HUES64 (cell line): ENCODE measurements around the gene ZNF398.

ENCODE experiments used
- H3K27ac ChIP-seq: 2 replicates; pipeline ENCODE4 v1.7.0; 2013; ENCODE audit warnings: low read depth, low read length, inconsistent platforms
- H3K27me3 ChIP-seq: 2 replicates; pipeline ENCODE4 v1.6.1; 2013; ENCODE audit warnings: mild to moderate bottlenecking, low read length; ENCODE audit not compliant: insufficient read depth
- H3K36me3 ChIP-seq: 2 replicates; pipeline ENCODE4 v1.6.1; 2013; ENCODE audit warnings: mild to moderate bottlenecking, low read length; ENCODE audit not compliant: insufficient read depth
- H3K4me1 ChIP-seq: 2 replicates; pipeline ENCODE4 v1.6.1; 2013; ENCODE audit warnings: mild to moderate bottlenecking, low read length, moderate library complexity; ENCODE audit not compliant: insufficient read depth
- H3K4me3 ChIP-seq: 2 replicates; pipeline ENCODE4 v1.5.1; 2013; ENCODE audit warnings: mild to moderate bottlenecking, low read length, moderate library complexity
- H3K9ac ChIP-seq: 2 replicates; pipeline ENCODE4 v1.6.1; 2013; ENCODE audit warnings: mild to moderate bottlenecking, low read depth, low read length
- H3K9me3 ChIP-seq: 2 replicates; pipeline ENCODE4 v1.6.1; 2013; ENCODE audit warnings: low read depth, low read length; ENCODE audit not compliant: insufficient read depth
- WGBS: fragments of 150-250, 120-280 bp; methylation state at CpG from one replicate; pipeline ENCODE4 v1.1.7; 2013; ENCODE audit warnings: missing lambda C conversion rate; 5-methylcytosine and 5-hydroxymethylcytosine counted together

Gene ZNF398

DNA sequence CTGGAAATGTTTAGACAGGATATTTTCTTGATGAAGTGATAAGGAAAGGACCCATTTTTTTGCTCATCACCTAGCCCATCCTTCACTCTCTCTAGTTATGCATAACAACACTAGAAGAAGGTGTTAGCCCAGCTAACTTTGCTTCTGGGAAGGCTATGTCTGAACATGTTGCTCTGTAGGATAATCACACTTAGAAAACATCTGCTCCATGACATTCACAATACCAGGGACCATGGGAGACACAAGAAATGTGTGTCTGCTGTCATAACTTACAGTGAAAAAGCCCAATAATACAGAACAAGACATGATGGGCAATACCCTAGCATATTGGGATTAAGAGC, 34.2 kb downstream of the ZNF398 start:
- Histone ChIP-seq H3K27ac (no peak overlapping the region), H3K9me3 (no peaks in the 10 kb centered on the region), H3K9ac (no peak overlapping the region), H3K36me3 (peaks cover 62% of the 10 kb centered on the region), H3K4me1 (no peaks in the 10 kb centered on the region), H3K4me3 (no peak overlapping the region), H3K27me3 (no peaks in the 10 kb centered on the region)

DNA sequence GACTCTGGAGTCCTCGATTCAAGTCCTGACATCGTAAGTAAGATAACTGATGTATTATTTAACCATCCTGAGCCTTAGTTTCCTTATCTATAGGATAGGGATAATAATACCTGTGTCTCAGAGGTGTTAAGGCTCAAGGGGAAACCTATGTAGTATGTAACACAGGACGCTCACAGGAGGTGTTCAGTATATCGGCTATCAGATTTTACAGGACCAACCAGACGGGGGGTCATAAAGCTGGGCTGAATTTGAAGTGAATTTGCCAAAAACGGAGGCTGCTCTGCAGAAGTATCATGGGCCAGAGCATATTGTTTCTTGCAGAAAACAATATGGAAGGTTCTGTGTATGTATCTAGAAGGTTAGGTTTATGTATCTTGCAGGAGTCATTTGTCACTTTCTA, 37.0 kb downstream of the ZNF398 start:
- no peak overlapping the region for H3K9ac ChIP-seq
- H3K27me3 ChIP-seq, result no peaks in the 10 kb centered on the region
- no peaks in the 10 kb centered on the region for H3K4me1 ChIP-seq
- no peak overlapping the region for H3K27ac ChIP-seq
- no peak overlapping the region for H3K4me3 ChIP-seq
- no peaks in the 10 kb centered on the region for H3K9me3 ChIP-seq
- peaks cover 34% of the 10 kb centered on the region for H3K36me3 ChIP-seq
- WGBS, result 94% methylated on average over 4 of the region's 6 CpGs

DNA sequence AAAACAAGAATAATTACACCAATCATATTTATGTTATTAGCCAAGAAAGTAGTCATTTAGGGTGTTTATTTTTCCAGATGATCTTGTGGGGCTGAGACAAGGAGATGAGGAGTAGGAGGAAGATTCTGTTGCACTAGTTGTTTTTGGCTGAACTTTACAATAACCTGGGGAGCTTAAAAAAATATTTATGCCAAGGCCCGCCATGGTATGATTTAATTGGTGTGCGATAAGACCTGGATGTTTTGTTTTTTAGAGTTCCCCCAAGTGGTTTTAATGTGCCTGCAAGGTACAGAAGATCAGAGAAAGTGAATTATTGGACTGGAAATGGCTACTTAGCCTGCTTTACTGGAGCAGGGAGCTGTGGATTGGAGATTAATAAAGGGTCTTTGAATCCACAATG, 41.0 kb downstream of the ZNF398 start:
- Histone ChIP-seq H3K36me3 (no peaks in the 10 kb centered on the region), H3K9me3 (no peaks in the 10 kb centered on the region), H3K27me3 (no peaks in the 10 kb centered on the region), H3K4me3 (no peak overlapping the region), H3K27ac (no peak overlapping the region), H3K4me1 (no peaks in the 10 kb centered on the region), H3K9ac (no peak overlapping the region)
- 88% methylated on average over 2 of the region's 2 CpGs for WGBS

GRCh38 chr7:149188637-149189259, 41.5 kb downstream of the ZNF398 start:
- Histone ChIP-seq H3K4me1 (no peaks in the 10 kb centered on the region), H3K36me3 (no peaks in the 10 kb centered on the region), H3K27me3 (no peaks in the 10 kb centered on the region), H3K4me3 (no peak overlapping the region), H3K9me3 (no peaks in the 10 kb centered on the region), H3K9ac (no peak overlapping the region), H3K27ac (no peak overlapping the region)
- WGBS, result 73% methylated on average over 11 of the region's 12 CpGs

DNA sequence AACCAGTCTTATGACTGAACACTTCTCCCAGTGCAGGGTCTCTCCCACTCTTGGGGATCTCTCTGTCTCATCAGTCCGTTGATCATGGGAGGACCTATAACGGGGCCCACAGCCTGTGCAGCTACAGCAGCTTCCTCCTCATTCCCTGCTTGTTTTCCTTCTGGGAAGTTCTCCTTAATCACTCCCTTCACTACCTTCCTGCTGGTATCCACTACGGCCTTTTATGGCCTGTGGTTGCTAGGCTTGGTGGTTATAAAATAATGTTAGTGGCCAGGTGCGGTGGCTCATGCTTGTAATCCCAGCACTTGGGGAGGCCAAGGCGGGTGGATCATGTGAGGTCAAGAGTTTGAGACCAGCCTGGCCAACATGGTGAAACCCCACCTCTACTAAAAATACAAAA, 44.6 kb downstream of the ZNF398 start:
- H3K4me1 ChIP-seq, result no peaks in the 10 kb centered on the region
- no peak overlapping the region for H3K9ac ChIP-seq
- 78% methylated on average over 5 of the region's 5 CpGs for WGBS
- no peak overlapping the region for H3K27ac ChIP-seq
- no peaks in the 10 kb centered on the region for H3K27me3 ChIP-seq
- H3K36me3 ChIP-seq, result no peaks in the 10 kb centered on the region
- no peaks in the 10 kb centered on the region for H3K9me3 ChIP-seq
- no peak overlapping the region for H3K4me3 ChIP-seq

DNA sequence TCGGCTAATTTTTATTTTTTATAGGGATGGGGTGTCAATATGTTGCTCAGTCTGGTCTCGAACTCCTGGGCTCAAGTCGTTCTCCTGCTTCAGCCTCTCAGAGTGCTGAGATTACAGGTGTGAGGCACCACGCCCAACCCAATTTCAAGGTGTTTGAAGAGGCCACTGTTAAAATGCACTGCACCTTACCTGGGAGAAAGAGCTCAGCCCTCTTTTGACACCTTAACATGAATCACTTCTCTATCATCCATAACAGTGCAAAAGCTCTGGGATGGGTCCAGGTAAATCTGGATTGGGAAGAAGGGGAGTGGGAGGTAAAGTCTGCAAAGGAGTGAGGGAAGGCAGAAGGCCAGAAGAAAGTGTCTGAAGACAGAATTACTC, 47.5 kb downstream of the ZNF398 start:
- Histone ChIP-seq H3K36me3 (peaks cover 18% of the 10 kb centered on the region), H3K27ac (no peak overlapping the region; the same call in 1 of the 2 replicates), H3K4me3 (peak overlapping the region; percentile 96), H3K27me3 (no peaks in the 10 kb centered on the region), H3K4me1 (no peaks in the 10 kb centered on the region), H3K9ac (peak overlapping the region; percentile 96; the same call in 1 of the 2 replicates), H3K9me3 (no peaks in the 10 kb centered on the region)
- 87% methylated on average over 4 of the region's 4 CpGs for WGBS

- under 1% methylated on average over 97 of the region's 97 CpGs for WGBS
- peak within 1 kb of the TSS; percentile 96 for H3K9ac ChIP-seq
Observed at GRCh38 chr7:149195180-149196150, 48.2 kb downstream of the ZNF398 start, which contains the start of gene ZNF282. Gene ZNF282 (plus strand): TSS chr7:149195546. CDS start chr7:149195590, 44 bp downstream.

GRCh38 chr7:149196151-149196704, 49.0 kb downstream of the ZNF398 start:
- H3K27me3 ChIP-seq, result no peaks in the 10 kb centered on the region
- 11% methylated on average over 15 of the region's 17 CpGs for WGBS
- peak overlapping the region; percentile 96 for H3K9ac ChIP-seq
- peak overlapping the region; percentile 96 for H3K4me3 ChIP-seq
- H3K4me1 ChIP-seq, result no peaks in the 10 kb centered on the region
- peaks cover 33% of the 10 kb centered on the region for H3K36me3 ChIP-seq
- H3K9me3 ChIP-seq, result no peaks in the 10 kb centered on the region
- no peak overlapping the region; the same call in 1 of the 2 replicates for H3K27ac ChIP-seq

More at GRCh38 chr7:149195180-149196150, 48.2 kb downstream of the ZNF398 start, which contains the start of gene ZNF282:
- peaks cover 25% of the 10 kb centered on the region for H3K36me3 ChIP-seq
- H3K27me3 ChIP-seq, result no peaks in the 10 kb centered on the region
- no peaks in the 10 kb centered on the region for H3K4me1 ChIP-seq
- peak within 1 kb of the TSS; percentile 96 for H3K4me3 ChIP-seq
- H3K27ac ChIP-seq, result peak within 1 kb of the TSS; percentile 96
- no peaks in the 10 kb centered on the region for H3K9me3 ChIP-seq

DNA sequence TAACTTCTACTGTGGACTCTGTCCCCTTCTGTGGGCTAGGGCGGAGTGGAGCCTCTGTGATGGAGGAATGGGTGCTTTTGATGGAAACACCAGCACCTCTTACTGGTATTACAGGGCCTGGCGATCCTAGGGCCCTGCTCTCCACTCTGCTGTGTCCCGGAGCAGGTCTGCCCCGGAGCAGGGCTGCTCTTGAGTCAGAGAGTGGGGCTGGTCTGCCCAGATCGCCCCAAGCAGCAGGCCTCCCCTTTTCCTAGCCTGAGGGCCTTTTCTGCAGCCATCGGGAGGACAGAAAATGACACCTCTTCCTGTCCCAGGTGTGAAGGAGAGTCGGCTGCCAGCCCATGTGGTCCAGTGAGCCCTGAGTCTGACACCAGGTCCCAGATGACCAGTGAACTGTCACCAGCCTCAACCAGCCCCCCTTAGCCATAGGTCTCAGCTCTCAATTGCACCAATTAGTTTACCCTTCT, 49.5 kb downstream of the ZNF398 start:
- peaks cover 38% of the 10 kb centered on the region for H3K36me3 ChIP-seq
- H3K4me3 ChIP-seq, result peak overlapping the region; percentile 96
- H3K27me3 ChIP-seq, result no peaks in the 10 kb centered on the region
- no peak overlapping the region for H3K27ac ChIP-seq
- no peaks in the 10 kb centered on the region for H3K9me3 ChIP-seq
- H3K9ac ChIP-seq, result peak overlapping the region; percentile 96
- no peaks in the 10 kb centered on the region for H3K4me1 ChIP-seq
- 49% methylated on average over 7 of the region's 7 CpGs for WGBS

DNA sequence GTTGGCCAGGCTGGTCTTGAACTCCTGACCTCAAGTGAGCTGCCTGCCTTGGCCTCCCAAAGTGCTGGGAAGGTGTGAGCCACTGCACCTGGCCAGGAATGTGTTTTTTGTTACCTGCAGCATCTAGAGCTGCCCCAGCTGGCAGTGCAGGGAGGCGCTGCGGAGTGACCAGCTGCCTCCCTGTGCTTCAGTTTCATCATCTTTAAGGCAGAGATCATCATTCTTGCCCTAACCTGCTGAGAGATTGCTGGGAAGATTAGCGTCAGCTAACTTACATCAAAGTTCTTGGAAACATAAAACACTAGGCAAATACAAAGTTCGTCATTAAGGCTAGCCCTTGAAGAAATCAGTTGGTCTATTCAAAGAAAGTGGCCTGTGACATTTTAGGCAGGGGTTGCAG, 50.4 kb downstream of the ZNF398 start:
- Histone ChIP-seq H3K27me3 (no peaks in the 10 kb centered on the region), H3K4me3 (no peak overlapping the region), H3K9me3 (no peaks in the 10 kb centered on the region), H3K9ac (no peak overlapping the region), H3K4me1 (no peaks in the 10 kb centered on the region), H3K36me3 (peaks cover 43% of the 10 kb centered on the region), H3K27ac (no peak overlapping the region)
- 81% methylated on average over 4 of the region's 4 CpGs for WGBS
